Measurements from ENCODE around the gene FBLL1.
"Not testable (repeated sequence)": the region's sequence is repeated elsewhere in the genome, so short reads cannot be mapped to it uniquely, and the experiment has no call there.

FBLL1 gene

GRCh38 chr5:168552146-168552545 lies 23.0 kb downstream of the FBLL1 start:
- peak; percentile 11 for DNase-seq (ENCODE audit: low spot score)

GRCh38 chr5:168553377-168554130 lies 24.4 kb downstream of the FBLL1 start:
- no peak for DNase-seq (ENCODE audit: low spot score)

GRCh38 chr5:168557389-168557788 lies 28.3 kb downstream of the FBLL1 start:
- peak; percentile 29 for DNase-seq (ENCODE audit: low spot score)

GRCh38 chr5:168562279-168562678 lies 33.2 kb downstream of the FBLL1 start:
- no peak for DNase-seq (ENCODE audit: low spot score)

- DNase-seq (ENCODE audit: low spot score), result no peak
Measured at GRCh38 chr5:168563959-168564358, 34.9 kb downstream of the FBLL1 start.

GRCh38 chr5:168568738-168569137 lies 39.6 kb downstream of the FBLL1 start:
- no peak for DNase-seq (ENCODE audit: low spot score)

- DNase-seq (ENCODE audit: low spot score), result no peak
Measured at GRCh38 chr5:168570490-168571328, 41.6 kb downstream of the FBLL1 start.

GRCh38 chr5:168573663-168574062 lies 44.6 kb downstream of the FBLL1 start:
- DNase-seq (ENCODE audit: low spot score), result not testable (repeated sequence)

GRCh38 chr5:168574156-168574555 lies 45.1 kb downstream of the FBLL1 start:
- DNase-seq (ENCODE audit: low spot score), result not testable (repeated sequence)

GRCh38 chr5:168575391-168576372 lies 46.6 kb downstream of the FBLL1 start:
- DNase-seq (ENCODE audit: low spot score), result no peak

- DNase-seq (ENCODE audit: low spot score), result no peak
Measured at GRCh38 chr5:168578006-168578405, 48.9 kb downstream of the FBLL1 start.

GRCh38 chr5:168578538-168579487 lies 49.7 kb downstream of the FBLL1 start, which contains the start of gene PANK3:
PANK3 (minus strand) TSS chr5:168579368; CDS start chr5:168579283, 85 bp downstream.
- no peak for DNase-seq (ENCODE audit: low spot score)

GRCh38 chr5:168579488-168580226 lies 50.6 kb downstream of the FBLL1 start:
- DNase-seq (ENCODE audit: low spot score), result peak; percentile 100

- no peak for DNase-seq (ENCODE audit: low spot score)
Measured at GRCh38 chr5:168580227-168580508, 51.1 kb downstream of the FBLL1 start.

All from Ammon's horn (tissue), 1 donor.